RWPE2 (cell line): Measurements from ENCODE around the gene ITGB7.
A peak's percentile ranks its signal among the peaks of the same experiment; 100 is the strongest.

Experiments
- ATAC-seq: fragments of 200-7000 bp; cut with Tn5 transposase; 3 replicates; pipeline ENCODE4 v1.9.1; 2021; ENCODE audit warnings: low read depth
- DNase-seq: peaks from one replicate; pipeline ENCODE4 v3.0.0-alpha.2; 2020; ENCODE audit warnings: low spot score
- H3K27ac ChIP-seq: fragments of 450-650 bp; 2 replicates; pipeline ENCODE4 v1.5.1; 2017; ENCODE audit warnings: mild to moderate bottlenecking; ENCODE audit not compliant: poor library complexity, severe bottlenecking
- H3K27me3 ChIP-seq: fragments of 250-450 bp; sonication (Bioruptor Pico); 2 replicates; pipeline ENCODE4 v1.5.1; 2021; ENCODE audit warnings: mild to moderate bottlenecking, moderate library complexity; ENCODE audit not compliant: insufficient read depth, poor library complexity, severe bottlenecking
- H3K36me3 ChIP-seq: fragments of 250-450 bp; sonication (Bioruptor Pico); 2 replicates; pipeline ENCODE4 v1.5.1; 2020; ENCODE audit warnings: low read depth, mild to moderate bottlenecking, moderate library complexity
- H3K4me1 ChIP-seq: fragments of 250-450 bp; sonication (Bioruptor Pico); 2 replicates; pipeline ENCODE4 v1.5.1; 2021; ENCODE audit warnings: mild to moderate bottlenecking, moderate library complexity; ENCODE audit not compliant: insufficient read depth, poor library complexity, severe bottlenecking
- H3K4me3 ChIP-seq: fragments of 250-450 bp; sonication (Bioruptor Pico); 2 replicates; pipeline ENCODE4 v1.5.1; 2021; ENCODE audit warnings: mild to moderate bottlenecking, moderate library complexity; ENCODE audit not compliant: severe bottlenecking
- H3K9me3 ChIP-seq: fragments of 250-450 bp; sonication (Bioruptor Pico); 2 replicates; pipeline ENCODE4 v1.5.1; 2021; ENCODE audit warnings: mild to moderate bottlenecking, moderate library complexity; ENCODE audit not compliant: severe bottlenecking
- TF ChIP-seq, protein P1 (sequence below): fragments of 450-650 bp; IDR thresholded peaks from one replicate; pipeline ENCODE4 v1.5.1; 2017; ENCODE audit warnings: mild to moderate bottlenecking, moderate library complexity; ENCODE audit not compliant: poor library complexity, severe bottlenecking

ITGB7 gene

DNA sequence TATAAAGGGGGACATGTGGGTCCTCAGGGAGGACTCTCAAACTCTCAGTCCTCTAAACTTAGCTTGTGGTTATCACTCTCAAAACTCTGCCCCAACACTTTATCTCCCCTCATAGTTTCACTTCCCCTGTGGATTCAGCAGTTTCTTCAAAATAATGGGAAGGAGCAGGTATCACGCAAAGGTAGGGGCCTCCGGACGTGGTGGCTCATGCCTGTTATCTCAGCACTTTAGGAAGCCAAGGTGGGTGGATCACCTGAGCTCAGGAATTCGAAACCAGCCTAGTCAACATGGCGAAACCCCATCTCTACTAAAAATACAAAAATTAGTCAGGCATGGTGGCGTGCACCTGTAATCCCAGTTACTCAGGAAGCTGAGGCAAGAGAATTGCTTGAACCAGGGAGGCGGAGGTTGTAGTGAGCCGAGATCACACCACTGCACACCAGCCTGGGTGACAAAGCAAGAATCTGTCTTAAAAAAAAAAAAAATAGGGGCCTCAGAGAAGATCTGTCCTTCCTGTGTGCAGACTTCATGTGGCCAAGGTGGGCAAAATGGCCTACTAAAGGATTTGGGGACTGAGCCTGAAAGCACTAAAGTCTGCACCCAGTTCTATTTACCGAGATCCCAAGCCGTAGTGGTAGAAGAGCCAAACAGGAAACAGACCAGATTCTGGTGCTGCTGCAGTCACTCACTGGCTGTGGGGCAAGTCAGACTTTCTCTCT, 6.4 kb downstream of the ITGB7 start:
- DNase-seq (no peak), ATAC-seq (no peak)
- Histone ChIP-seq H3K36me3 (no peaks in the 10 kb centered on the region), H3K9me3 (no peaks in the 10 kb centered on the region), H3K27ac (no peak overlapping the region), H3K4me1 (no peaks in the 10 kb centered on the region), H3K27me3 (no peaks in the 10 kb centered on the region), H3K4me3 (no peak overlapping the region)
- TF ChIP-seq, protein P1, sequence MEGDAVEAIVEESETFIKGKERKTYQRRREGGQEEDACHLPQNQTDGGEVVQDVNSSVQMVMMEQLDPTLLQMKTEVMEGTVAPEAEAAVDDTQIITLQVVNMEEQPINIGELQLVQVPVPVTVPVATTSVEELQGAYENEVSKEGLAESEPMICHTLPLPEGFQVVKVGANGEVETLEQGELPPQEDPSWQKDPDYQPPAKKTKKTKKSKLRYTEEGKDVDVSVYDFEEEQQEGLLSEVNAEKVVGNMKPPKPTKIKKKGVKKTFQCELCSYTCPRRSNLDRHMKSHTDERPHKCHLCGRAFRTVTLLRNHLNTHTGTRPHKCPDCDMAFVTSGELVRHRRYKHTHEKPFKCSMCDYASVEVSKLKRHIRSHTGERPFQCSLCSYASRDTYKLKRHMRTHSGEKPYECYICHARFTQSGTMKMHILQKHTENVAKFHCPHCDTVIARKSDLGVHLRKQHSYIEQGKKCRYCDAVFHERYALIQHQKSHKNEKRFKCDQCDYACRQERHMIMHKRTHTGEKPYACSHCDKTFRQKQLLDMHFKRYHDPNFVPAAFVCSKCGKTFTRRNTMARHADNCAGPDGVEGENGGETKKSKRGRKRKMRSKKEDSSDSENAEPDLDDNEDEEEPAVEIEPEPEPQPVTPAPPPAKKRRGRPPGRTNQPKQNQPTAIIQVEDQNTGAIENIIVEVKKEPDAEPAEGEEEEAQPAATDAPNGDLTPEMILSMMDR: no peak

DNA sequence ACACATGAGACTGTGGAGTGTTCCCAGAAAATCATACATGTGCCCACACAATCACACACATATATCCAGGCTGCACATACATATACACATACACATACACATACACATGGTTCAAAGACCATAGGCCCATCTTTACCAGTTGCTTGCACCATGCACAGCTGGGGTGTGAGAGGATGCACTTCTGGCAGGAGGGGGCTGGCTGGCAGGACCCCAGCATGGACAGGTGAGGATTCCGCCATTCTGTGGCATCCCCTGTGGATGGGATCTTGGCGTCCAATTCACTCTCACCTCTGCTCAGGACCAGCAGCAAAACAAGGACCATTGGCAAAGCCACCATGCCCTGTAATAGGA, 7.0 kb downstream of the ITGB7 start:
- ATAC-seq (no peak), DNase-seq (peak; percentile 15)
- Histone ChIP-seq H3K4me1 (no peaks in the 10 kb centered on the region), H3K4me3 (no peak overlapping the region), H3K27me3 (no peaks in the 10 kb centered on the region), H3K9me3 (no peaks in the 10 kb centered on the region), H3K27ac (no peak overlapping the region), H3K36me3 (no peaks in the 10 kb centered on the region)
- TF ChIP-seq, protein P1: no peak

DNA sequence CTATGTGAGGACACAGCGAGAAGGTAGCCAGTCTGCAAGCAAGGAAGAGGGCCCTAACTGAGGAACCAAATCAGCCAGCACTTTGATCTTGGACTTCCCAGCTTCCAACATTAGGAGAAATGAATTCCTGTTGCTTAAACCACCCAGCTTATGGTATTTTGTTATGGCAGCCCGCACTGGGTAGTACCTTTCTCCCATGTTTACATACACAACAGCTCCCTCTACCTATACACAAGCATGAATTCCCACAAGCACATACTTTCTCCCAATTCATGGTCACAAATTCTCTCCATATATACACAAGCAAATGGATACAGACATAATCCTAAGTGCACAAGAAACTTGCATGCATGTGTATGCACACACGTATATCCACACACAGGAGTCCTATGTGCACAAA, 7.4 kb downstream of the ITGB7 start:
- no peaks in the 10 kb centered on the region for H3K4me1 ChIP-seq
- no peak for ATAC-seq
- no peak overlapping the region for H3K4me3 ChIP-seq
- no peaks in the 10 kb centered on the region for H3K27me3 ChIP-seq
- H3K27ac ChIP-seq: no peak overlapping the region
- H3K9me3 ChIP-seq: no peaks in the 10 kb centered on the region
- H3K36me3 ChIP-seq: no peaks in the 10 kb centered on the region
- TF ChIP-seq, protein P1: no peak
- DNase-seq: no peak

DNA sequence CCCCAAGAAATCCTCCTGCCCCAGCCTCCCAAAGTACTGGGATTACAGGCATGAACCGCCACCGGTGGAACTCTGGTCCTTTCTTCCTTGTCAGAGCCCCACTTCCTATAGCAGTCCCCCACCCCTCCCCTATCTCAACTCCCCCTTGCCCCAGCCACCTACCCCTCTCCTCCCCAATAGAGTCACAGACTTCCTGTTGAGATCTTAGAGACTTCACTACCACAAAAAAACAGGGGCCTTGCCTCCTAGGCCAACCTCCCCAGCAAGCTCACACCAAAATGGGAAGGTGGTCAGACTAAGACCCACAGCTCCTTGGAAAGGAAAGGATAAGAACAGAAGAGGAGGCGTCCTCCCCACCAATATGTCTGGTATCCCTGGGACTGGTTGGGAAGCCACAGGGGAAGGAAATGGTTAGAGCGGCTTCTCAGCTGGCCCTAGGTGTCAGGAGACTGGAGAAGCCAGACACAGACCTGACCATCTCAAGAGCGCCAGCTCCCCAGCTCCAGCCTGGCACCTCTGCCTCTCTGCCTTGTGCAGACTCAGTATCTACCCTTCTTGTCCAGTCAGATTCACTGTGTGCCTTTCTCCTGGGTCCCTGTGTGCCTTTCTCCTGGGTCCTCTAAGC, 8.5 kb downstream of the ITGB7 start:
- Histone ChIP-seq H3K9me3 (no peaks in the 10 kb centered on the region), H3K36me3 (no peaks in the 10 kb centered on the region), H3K27me3 (no peaks in the 10 kb centered on the region), H3K4me1 (no peaks in the 10 kb centered on the region), H3K4me3 (no peak overlapping the region), H3K27ac (no peak overlapping the region)
- ATAC-seq (no peak), DNase-seq (peak; percentile 23)
- TF ChIP-seq, protein P1: no peak

DNA sequence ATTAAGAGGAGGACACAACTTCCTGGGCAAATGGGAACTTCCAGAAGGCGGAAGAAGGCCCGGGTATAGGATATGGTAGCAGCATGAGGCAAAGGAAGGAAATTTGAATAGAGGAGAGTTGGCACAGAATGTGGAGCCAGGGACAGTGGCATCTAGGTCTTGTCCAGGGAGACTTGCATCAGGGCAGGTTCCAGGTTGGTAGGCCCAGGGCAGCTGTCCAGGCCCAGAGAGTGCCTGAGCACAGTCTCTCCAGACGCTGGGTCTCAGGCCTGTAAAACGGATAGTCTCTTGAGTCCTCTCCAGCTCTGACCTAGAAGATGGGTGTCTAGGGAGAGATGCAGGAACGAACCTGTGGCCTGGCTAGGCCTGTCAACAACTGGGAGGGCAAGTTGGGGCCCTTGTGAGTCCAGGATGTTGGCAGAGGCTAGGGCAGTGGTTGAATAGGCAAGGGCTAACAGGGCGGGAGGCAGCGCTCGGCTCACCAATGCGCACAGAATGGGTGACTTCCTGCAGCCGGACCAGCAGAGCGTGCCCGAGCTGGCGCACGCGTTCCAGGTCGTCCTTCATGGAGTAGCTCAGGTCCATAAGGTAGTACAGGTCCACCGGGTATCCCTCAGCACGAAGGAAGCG, 9.9 kb downstream of the ITGB7 start:
- Histone ChIP-seq H3K36me3 (no peaks in the 10 kb centered on the region), H3K9me3 (no peaks in the 10 kb centered on the region), H3K27ac (no peak overlapping the region), H3K4me1 (no peaks in the 10 kb centered on the region), H3K27me3 (no peaks in the 10 kb centered on the region), H3K4me3 (no peak overlapping the region)
- no peak for ATAC-seq
- DNase-seq: no peak
- TF ChIP-seq, protein P1: no peak
